Neural cell (in vitro differentiated cells): ENCODE measurements around the gene FAF1.
"Not testable (repeated sequence)": the region's sequence is repeated elsewhere in the genome, so short reads cannot be mapped to it uniquely, and the experiment has no call there.

Experiments
- CTCF ChIP-seq: fragments of 450-650 bp; IDR thresholded peaks from 2 replicates; pipeline ENCODE4 v1.5.1; 2014; ENCODE audit warnings: antibody characterized with exemption, mild to moderate bottlenecking, moderate library complexity; ENCODE audit not compliant: poor library complexity, severe bottlenecking
- EP300 ChIP-seq: fragments of 450-650 bp; conservative IDR thresholded peaks from 2 replicates; pipeline ENCODE4 v1.6.1; 2014; ENCODE audit warnings: antibody characterized with exemption, mild to moderate bottlenecking, moderate library complexity; ENCODE audit not compliant: poor library complexity, severe bottlenecking
- EZH2 ChIP-seq: fragments of 200-600, 300-800 bp; shearing (Covaris generic), sonication (generic); IDR thresholded peaks from 2 replicates; pipeline ENCODE4 v1.6.1; 2014; ENCODE audit warnings: antibody characterized with exemption, low read length, borderline replicate concordance, mild to moderate bottlenecking; ENCODE audit not compliant: insufficient read depth, poor library complexity, severe bottlenecking
- MXI1 ChIP-seq: fragments of 450-650 bp; conservative IDR thresholded peaks from 2 replicates; pipeline ENCODE4 v1.6.1; 2014; ENCODE audit warnings: antibody characterized with exemption, mild to moderate bottlenecking; ENCODE audit not compliant: poor library complexity, severe bottlenecking
- POLR2AphosphoS5 ChIP-seq: IDR thresholded peaks from 2 replicates; pipeline ENCODE4 v1.6.1; 2012
- RAD21 ChIP-seq: fragments of 450-650 bp; conservative IDR thresholded peaks from 2 replicates; pipeline ENCODE4 v1.6.1; 2014; ENCODE audit warnings: antibody characterized with exemption, mild to moderate bottlenecking, moderate library complexity
- REST ChIP-seq: IDR thresholded peaks from 2 replicates; pipeline ENCODE4 v1.6.1; 2012; ENCODE audit warnings: borderline replicate concordance
- TAF1 ChIP-seq: IDR thresholded peaks from 2 replicates; pipeline ENCODE4 v1.6.1; 2012; ENCODE audit warnings: low read depth

- TF ChIP-seq CTCF, EP300, REST, EZH2, MXI1, POLR2AphosphoS5, RAD21, TAF1: not testable (repeated sequence)
These were observed 45.5 kb upstream of the FAF1 start for GRCh38 chr1:51005549-51005948.
